Muscle of leg (tissue), 11 donors: ENCODE results near the gene NEK6. TPM values are rescaled to one million over a fixed set of nuclear protein-coding genes. Genes with fewer than 3 reads are reported as not detected.

Experiments
- DNase-seq: peaks from one replicate; pipeline ENCODE4 v3.0.0; 2013
- H3K27ac ChIP-seq: one replicate; pipeline ENCODE4 v1.5.1; 2013; ENCODE audit warnings: mild to moderate bottlenecking, low read length, control low read depth
- H3K27me3 ChIP-seq: one replicate; pipeline ENCODE4 v1.6.1; 2013; ENCODE audit warnings: low read length; ENCODE audit not compliant: control insufficient read depth, insufficient read depth
- H3K36me3 ChIP-seq: one replicate; pipeline ENCODE4 v1.6.1; 2013; ENCODE audit warnings: low read length; ENCODE audit not compliant: control insufficient read depth, insufficient read depth
- H3K4me1 ChIP-seq: one replicate; pipeline ENCODE4 v1.6.1; 2013; ENCODE audit warnings: low read length; ENCODE audit not compliant: control insufficient read depth, insufficient read depth
- H3K4me3 ChIP-seq: one replicate; pipeline ENCODE4 v1.5.1; 2013; ENCODE audit warnings: low read length, control low read depth
- H3K9me3 ChIP-seq: replicated peaks from 2 replicates; pipeline ENCODE4 v1.6.1; 2013; ENCODE audit warnings: low read depth, low read length; ENCODE audit not compliant: control insufficient read depth
- WGBS: methylation state at CpG from one replicate; pipeline ENCODE4 v1.1.5; 2013; ENCODE audit warnings: missing lambda C conversion rate; ENCODE audit not compliant: insufficient coverage; 5-methylcytosine and 5-hydroxymethylcytosine counted together
- polyA plus RNA-seq, 8 donors: library from polyadenylated mRNA; unstranded; fragments of 120-200 nt; gene quantifications; one replicate each; pipeline versions ENCODE4 v1.2.1 to v1.2.3, GENCODE V29; 2013; ENCODE audit warnings: inconsistent platforms in 1 of 8, low replicate concordance in 1 of 8; ENCODE audit not compliant: insufficient read length in 8 of 8, insufficient read depth in 1 of 8
- total RNA-seq: library from RNA; stranded (reverse); fragments of 120-200 nt; gene quantifications from one replicate; pipeline ENCODE4 v1.2.4, GENCODE V29; 2013

Gene NEK6
- total and polyA plus RNA-seq, 9 donors, result 17.7 to 52.6 (median 39.9) TPM

GRCh38 chr9:124385623-124386022 lies 127.9 kb downstream of the NEK6 start:
- H3K27me3 ChIP-seq, result no peaks in the 10 kb centered on the region
- H3K27ac ChIP-seq, result no peak overlapping the region
- peaks cover 11% of the 10 kb centered on the region for H3K36me3 ChIP-seq
- no CpG with 5 or more reads among the region's 7 CpGs for WGBS
- no peaks in the 10 kb centered on the region for H3K9me3 ChIP-seq
- no peak overlapping the region for H3K4me3 ChIP-seq
- no peak for DNase-seq
- peaks cover 3% of the 10 kb centered on the region for H3K4me1 ChIP-seq

DNA sequence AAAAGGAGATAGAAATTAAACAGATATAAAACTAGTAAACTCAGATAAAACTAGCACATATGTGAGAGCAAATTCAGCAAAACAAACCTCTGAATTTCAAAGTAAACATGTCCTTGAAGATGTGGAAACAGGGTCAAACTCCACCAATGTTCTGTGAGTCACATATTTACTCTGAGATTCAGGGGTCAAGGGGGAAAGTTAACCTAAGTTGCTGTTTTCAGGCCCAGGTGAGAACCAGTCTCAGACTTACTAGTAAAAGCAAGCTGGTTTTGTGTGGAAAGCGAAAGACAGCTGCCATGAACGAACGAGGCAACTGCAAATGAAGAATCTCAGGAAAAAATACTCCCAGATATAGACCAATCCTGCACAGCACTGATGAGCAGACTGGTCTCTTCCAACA lies 128.5 kb downstream of the NEK6 start:
- WGBS, result no CpG with 5 or more reads among the region's 3 CpGs
- no peak overlapping the region for H3K27ac ChIP-seq
- no peak for DNase-seq
- no peaks in the 10 kb centered on the region for H3K9me3 ChIP-seq
- no peaks in the 10 kb centered on the region for H3K27me3 ChIP-seq
- H3K4me1 ChIP-seq, result peaks cover 9% of the 10 kb centered on the region
- H3K36me3 ChIP-seq, result peaks cover 11% of the 10 kb centered on the region
- no peak overlapping the region for H3K4me3 ChIP-seq

- no peak overlapping the region for H3K4me3 ChIP-seq
- no peaks in the 10 kb centered on the region for H3K9me3 ChIP-seq
- DNase-seq, result no peak
- WGBS, result 91% methylated on average over 9 of the region's 12 CpGs
- no peaks in the 10 kb centered on the region for H3K27me3 ChIP-seq
- peaks cover 21% of the 10 kb centered on the region for H3K4me1 ChIP-seq
- H3K36me3 ChIP-seq, result peaks cover 8% of the 10 kb centered on the region
- no peak overlapping the region for H3K27ac ChIP-seq
Measured at GRCh38 chr9:124388275-124389048, 130.7 kb downstream of the NEK6 start.

DNA sequence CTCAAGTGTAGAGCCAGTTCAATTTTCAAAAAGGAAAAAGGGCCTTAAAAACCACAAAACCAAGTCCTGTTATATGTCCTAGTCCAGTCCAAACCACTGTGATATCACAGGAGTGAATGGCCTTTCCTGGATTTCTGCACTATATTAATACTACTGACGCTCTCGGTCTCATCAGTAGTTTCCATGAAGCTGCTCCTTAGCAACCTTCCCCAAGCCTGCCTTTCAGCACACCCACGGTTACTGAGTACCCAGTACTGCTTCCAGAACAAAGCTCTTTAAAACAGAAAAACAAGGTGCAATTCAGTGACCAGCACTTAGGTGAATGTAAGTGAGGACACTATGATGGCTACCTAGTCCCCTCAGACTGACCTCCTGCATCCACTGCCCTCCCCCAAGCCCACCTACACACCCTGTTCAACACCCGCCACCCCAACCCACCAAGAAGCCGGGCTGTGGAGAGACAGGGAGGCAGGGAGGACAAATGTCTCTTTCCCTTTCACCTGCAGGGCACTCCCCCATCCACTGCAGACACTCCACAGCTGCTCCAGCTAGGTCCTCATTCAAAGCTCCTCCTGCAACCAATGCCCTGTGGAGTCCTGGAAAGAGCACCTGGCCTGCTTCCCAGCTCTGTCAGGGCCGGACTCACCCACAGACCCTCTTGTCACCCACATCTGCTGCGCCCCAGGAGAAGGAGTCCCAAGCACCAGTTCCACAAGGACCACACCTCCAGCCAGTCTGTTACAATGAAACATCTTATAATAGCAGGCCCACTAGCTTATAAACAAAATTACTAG lies 131.6 kb downstream of the NEK6 start:
- no peak overlapping the region for H3K27ac ChIP-seq
- no peak overlapping the region for H3K4me3 ChIP-seq
- peaks cover 4% of the 10 kb centered on the region for H3K36me3 ChIP-seq
- DNase-seq, result no peak
- H3K27me3 ChIP-seq, result no peaks in the 10 kb centered on the region
- H3K4me1 ChIP-seq, result peaks cover 21% of the 10 kb centered on the region
- WGBS, result 73% methylated on average over 3 of the region's 7 CpGs
- no peaks in the 10 kb centered on the region for H3K9me3 ChIP-seq

DNA sequence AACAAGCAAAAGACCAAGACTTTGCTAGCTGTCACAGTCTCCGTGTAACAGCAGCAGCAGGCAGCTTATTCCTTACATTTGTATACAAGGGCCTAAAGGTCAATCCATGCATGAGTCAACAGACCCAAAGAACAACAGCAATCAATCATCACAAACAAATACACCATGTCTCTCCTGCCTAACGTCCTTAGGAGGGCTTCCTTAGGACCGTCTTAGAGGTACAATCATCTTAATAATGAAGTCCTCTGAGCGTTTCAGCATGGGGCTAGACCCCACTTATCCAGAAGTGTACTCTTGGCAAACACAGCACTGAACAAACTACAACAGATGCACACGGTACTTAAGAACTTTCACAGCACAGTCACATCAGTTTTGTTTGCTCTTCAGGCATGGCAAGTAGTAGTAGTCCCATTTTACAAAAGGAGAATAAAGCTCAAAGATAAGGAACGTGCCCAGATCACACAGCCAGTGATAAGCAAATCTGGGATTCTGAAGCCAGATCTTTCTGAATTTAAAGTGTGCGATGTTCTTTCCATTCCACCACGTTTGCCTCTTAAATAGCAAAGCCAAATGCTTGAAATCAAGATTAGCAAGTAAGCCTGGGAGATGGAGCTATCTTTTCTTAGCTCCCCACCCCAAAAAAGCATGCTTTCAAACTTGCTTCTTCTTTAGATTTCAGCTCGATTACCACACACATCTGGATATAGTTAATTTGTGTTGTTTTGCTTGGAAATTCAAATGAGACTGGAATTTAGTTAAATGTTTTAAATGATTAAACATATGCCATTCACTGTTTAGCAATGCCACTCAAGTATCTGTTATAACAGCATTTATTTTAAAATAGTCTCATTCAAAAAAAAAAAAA lies 133.3 kb downstream of the NEK6 start:
- no peak for DNase-seq
- no peak overlapping the region for H3K27ac ChIP-seq
- H3K27me3 ChIP-seq, result no peaks in the 10 kb centered on the region
- H3K4me1 ChIP-seq, result peaks cover 23% of the 10 kb centered on the region
- H3K9me3 ChIP-seq, result no peaks in the 10 kb centered on the region
- no peak overlapping the region for H3K4me3 ChIP-seq
- 33% methylated on average over 1 of the region's 9 CpGs for WGBS
- peaks cover 4% of the 10 kb centered on the region for H3K36me3 ChIP-seq

GRCh38 chr9:124392254-124392870 lies 134.6 kb downstream of the NEK6 start:
- H3K4me3 ChIP-seq, result no peak overlapping the region
- H3K27ac ChIP-seq, result no peak overlapping the region
- WGBS, result 81% methylated on average over 10 of the region's 12 CpGs
- peaks cover 9% of the 10 kb centered on the region for H3K36me3 ChIP-seq
- H3K27me3 ChIP-seq, result no peaks in the 10 kb centered on the region
- H3K4me1 ChIP-seq, result peaks cover 27% of the 10 kb centered on the region
- H3K9me3 ChIP-seq, result no peaks in the 10 kb centered on the region
- peak; percentile 63 for DNase-seq

DNA sequence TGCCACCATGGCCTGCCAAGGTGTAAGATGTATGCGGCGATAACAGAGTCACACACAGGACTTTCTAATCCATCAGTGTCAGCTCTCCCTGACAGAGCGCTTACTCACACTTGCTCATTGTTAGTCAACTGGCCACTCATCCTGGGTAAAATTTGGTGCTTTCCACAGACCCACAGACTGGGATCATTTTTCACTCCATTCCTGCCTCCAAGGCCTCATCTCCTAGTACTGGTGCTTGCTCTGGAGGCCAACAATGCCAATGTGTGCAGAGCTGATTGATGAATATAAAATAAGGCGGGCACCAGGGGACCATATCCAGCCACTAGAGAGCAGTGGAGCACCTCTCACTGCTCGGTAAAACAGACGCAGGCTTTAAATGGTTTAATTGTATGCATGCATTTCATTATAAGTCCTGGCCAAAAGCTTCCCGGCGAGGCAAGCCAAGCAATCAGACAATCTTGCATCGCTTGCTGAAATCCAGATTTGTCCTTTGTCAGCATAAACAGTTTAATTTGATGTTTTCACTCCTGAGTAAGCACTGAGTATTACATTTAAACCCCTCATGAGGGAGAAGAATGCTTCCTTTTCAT lies 135.2 kb downstream of the NEK6 start:
- no peak overlapping the region for H3K27ac ChIP-seq
- no peaks in the 10 kb centered on the region for H3K9me3 ChIP-seq
- no peaks in the 10 kb centered on the region for H3K27me3 ChIP-seq
- WGBS, result 59% methylated on average over 4 of the region's 9 CpGs
- H3K36me3 ChIP-seq, result peaks cover 9% of the 10 kb centered on the region
- DNase-seq, result peak; percentile 63
- peaks cover 30% of the 10 kb centered on the region for H3K4me1 ChIP-seq
- H3K4me3 ChIP-seq, result no peak overlapping the region

- DNase-seq, result no peak
- peaks cover 39% of the 10 kb centered on the region for H3K4me1 ChIP-seq
- no peaks in the 10 kb centered on the region for H3K9me3 ChIP-seq
- no peaks in the 10 kb centered on the region for H3K27me3 ChIP-seq
- WGBS, result 80% methylated on average over 1 of the region's 2 CpGs
- no peak overlapping the region for H3K27ac ChIP-seq
- H3K36me3 ChIP-seq, result peaks cover 9% of the 10 kb centered on the region
- no peak overlapping the region for H3K4me3 ChIP-seq
Measured at GRCh38 chr9:124394167-124394566, 136.4 kb downstream of the NEK6 start.

DNA sequence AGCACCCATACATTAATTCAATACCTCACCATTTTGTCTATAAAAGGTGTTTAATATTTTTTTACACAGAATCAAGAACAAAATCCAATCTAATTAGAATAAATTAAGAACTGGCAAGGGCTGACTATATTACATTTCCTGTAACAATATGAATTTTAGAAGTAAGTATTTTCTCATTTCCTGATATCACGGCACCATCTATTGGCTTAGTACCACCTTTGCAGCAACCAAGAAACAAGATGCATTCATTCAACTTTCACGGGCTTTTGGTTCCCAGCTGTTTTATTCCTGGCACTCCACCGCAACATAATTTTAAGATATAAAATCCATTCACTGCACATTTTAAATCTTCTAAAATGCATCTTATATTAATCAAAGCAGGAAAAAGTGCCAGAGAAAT lies 136.8 kb downstream of the NEK6 start:
- no peaks in the 10 kb centered on the region for H3K9me3 ChIP-seq
- no peak overlapping the region for H3K27ac ChIP-seq
- H3K4me1 ChIP-seq, result peaks cover 42% of the 10 kb centered on the region
- peaks cover 9% of the 10 kb centered on the region for H3K36me3 ChIP-seq
- WGBS, result 57% methylated on average over 1 of the region's 3 CpGs
- no peak for DNase-seq
- H3K4me3 ChIP-seq, result no peak overlapping the region
- H3K27me3 ChIP-seq, result no peaks in the 10 kb centered on the region
